ENCODE data around the gene IGLON5. TPM values are rescaled to one million over a fixed set of nuclear protein-coding genes. Genes with fewer than 3 reads are reported as not detected.

Gene IGLON5
- total RNA-seq, 2 donors from 2014 or later = not detected

DNA sequence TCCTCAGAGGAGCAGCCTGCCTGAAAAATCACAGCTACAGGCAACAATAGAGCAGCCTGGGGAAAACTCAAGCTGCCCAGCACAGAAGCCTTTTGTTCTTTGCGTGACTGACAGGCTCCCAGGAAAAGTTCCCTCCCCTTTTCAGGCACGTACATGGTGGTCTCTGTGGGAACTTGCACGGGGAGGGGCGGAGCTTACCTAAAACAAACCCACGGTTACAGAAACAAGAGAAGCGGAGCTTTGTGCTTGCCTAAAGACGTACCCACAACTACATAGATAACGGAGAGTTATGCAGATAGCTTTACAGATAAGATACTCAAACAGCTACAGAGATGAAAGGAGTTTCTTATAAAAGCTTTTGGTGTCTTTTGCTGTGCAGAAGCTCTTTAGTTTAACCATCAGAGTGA, 43.3 kb downstream of the IGLON5 start:
- Histone ChIP-seq H3K36me3 (replicated peaks in 1 of 2; ENCODE audit: insufficient read depth in 1 of 2, low read depth in 2 of 2) (peaks cover 0 to 2% of the 10 kb centered on the region in 2 donors), H3K4me1 (no peaks in the 10 kb centered on the region), H3K4me3 (no peak overlapping the region), H3K9me3 (no peaks in the 10 kb centered on the region), H3K27me3 (no peaks in the 10 kb centered on the region), H3K27ac (no peak overlapping the region)
- 44 to 45% methylated on average over 8 of the region's 8 CpGs for WGBS, 2 donors
- intact Hi-C loops (cut with DNase I) = no loop called here
- DNase-seq (no peak), ATAC-seq (no peak)
- TF ChIP-seq, protein P1, sequence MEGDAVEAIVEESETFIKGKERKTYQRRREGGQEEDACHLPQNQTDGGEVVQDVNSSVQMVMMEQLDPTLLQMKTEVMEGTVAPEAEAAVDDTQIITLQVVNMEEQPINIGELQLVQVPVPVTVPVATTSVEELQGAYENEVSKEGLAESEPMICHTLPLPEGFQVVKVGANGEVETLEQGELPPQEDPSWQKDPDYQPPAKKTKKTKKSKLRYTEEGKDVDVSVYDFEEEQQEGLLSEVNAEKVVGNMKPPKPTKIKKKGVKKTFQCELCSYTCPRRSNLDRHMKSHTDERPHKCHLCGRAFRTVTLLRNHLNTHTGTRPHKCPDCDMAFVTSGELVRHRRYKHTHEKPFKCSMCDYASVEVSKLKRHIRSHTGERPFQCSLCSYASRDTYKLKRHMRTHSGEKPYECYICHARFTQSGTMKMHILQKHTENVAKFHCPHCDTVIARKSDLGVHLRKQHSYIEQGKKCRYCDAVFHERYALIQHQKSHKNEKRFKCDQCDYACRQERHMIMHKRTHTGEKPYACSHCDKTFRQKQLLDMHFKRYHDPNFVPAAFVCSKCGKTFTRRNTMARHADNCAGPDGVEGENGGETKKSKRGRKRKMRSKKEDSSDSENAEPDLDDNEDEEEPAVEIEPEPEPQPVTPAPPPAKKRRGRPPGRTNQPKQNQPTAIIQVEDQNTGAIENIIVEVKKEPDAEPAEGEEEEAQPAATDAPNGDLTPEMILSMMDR (IDR thresholded peaks at IDR 0.05) = no peak
- TF ChIP-seq POLR2A (IDR thresholded peaks at IDR 0.05) = no peak

DNA sequence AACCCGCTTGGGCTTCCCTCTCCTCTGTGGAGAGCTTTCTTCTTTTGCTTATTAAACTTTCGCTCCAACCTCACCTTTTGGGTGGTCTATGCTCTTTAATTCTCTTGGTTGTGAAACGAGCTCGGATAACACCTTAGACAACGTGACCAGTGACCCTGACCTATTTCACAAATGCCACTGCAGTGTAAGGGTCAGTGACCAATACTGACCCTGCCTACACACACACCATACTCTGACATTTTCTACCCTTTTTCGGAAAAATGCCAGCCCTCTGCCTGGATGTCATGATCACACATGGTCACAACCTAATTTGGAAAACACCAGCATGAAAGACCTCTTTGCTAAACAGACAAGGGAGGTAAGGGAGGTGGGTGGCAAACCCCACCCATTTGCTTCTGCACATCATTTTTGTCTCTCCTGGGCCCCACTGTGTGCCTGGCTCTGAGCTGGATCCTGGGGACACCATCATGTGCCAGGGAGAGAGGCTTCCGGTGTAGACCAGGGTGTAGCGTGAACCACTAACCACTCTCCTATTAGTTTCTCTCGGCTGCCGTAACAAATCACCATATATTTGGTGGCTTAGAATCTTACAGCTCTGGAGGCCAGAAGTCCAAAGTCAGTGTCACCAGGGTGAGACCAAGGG, 44.8 kb downstream of the IGLON5 start:
- intact Hi-C loops (cut with DNase I) = no loop called here
- ATAC-seq (no peak), DNase-seq (no peak)
- WGBS, 2 donors = 91 to 94% methylated on average over 10 of the region's 10 CpGs
- Histone ChIP-seq H3K4me3 (no peak overlapping the region), H3K27ac (no peak overlapping the region), H3K4me1 (no peaks in the 10 kb centered on the region), H3K27me3 (no peaks in the 10 kb centered on the region), H3K36me3 (replicated peaks in 1 of 2; ENCODE audit: insufficient read depth in 1 of 2, low read depth in 2 of 2) (no peaks in the 10 kb centered on the region), H3K9me3 (no peaks in the 10 kb centered on the region)
- TF ChIP-seq, protein P1 (IDR thresholded peaks at IDR 0.05) = no peak
- TF ChIP-seq POLR2A (IDR thresholded peaks at IDR 0.05) = no peak

DNA sequence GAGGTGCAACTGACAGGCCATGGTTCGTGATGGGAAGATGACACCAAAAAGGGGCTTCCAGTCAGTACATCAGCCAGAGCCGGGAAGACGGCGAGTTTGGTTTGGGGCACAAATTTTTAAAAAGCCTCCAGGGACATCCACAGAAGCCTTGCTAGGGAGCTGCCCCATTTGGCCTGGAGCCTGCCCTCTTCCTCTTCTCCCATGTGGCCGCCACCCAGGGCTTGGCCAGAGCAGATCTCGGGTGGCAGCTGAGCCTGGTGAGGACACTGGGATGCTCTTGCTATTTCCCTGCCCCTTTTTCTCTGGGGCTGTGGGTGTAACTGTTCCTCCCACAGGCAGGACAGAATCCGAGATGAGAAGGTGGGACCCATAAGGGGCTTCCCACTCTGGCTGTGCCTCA, 46.5 kb downstream of the IGLON5 start:
- no peak overlapping the region for H3K27ac ChIP-seq
- DNase-seq (no peak), ATAC-seq (no peak)
- intact Hi-C loops (cut with DNase I) = no loop called here
- H3K4me1 ChIP-seq = peaks cover 9% of the 10 kb centered on the region
- no peak overlapping the region for H3K4me3 ChIP-seq
- H3K36me3 ChIP-seq (replicated peaks in 1 of 2; ENCODE audit: insufficient read depth in 1 of 2, low read depth in 2 of 2) = no peaks in the 10 kb centered on the region
- whole genome bisulfite sequencing, 2 donors = 93 to 98% methylated on average over 7 of the region's 7 CpGs
- H3K27me3 ChIP-seq = no peaks in the 10 kb centered on the region
- H3K9me3 ChIP-seq = no peaks in the 10 kb centered on the region
- TF ChIP-seq POLR2A (IDR thresholded peaks at IDR 0.05) = no peak
- TF ChIP-seq, protein P1 (IDR thresholded peaks at IDR 0.05) = no peak

DNA sequence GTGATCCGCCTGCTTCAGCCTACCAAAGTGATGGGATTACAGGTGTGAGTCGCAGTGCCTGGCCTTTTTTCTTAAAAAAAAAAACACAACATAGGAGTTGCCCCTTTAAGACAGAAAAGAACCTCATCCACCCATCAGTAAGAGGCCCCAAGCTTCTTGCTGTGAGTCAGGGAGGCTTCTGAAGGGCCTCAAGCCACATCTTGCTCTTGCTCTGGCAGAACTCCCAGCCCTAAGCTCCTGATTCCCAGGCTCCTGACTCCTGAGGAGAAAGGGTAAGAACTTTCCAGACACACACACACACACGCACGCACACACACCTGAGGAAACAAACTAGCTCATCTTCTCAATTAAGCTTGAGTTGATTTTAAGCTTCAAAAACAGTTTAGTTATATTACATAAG, 47.9 kb downstream of the IGLON5 start:
- intact Hi-C loops (cut with DNase I) = no loop called here
- Histone ChIP-seq H3K4me3 (no peak overlapping the region), H3K36me3 (replicated peaks in 1 of 2; ENCODE audit: insufficient read depth in 1 of 2, low read depth in 2 of 2) (no peaks in the 10 kb centered on the region), H3K27ac (no peak overlapping the region), H3K9me3 (no peaks in the 10 kb centered on the region), H3K27me3 (no peaks in the 10 kb centered on the region), H3K4me1 (peaks cover 20% of the 10 kb centered on the region)
- DNase-seq (no peak), ATAC-seq (no peak)
- WGBS, 2 donors = 94 to 99% methylated on average over 4 of the region's 4 CpGs
- TF ChIP-seq, protein P1 (IDR thresholded peaks at IDR 0.05) = no peak
- TF ChIP-seq POLR2A (IDR thresholded peaks at IDR 0.05) = no peak

DNA sequence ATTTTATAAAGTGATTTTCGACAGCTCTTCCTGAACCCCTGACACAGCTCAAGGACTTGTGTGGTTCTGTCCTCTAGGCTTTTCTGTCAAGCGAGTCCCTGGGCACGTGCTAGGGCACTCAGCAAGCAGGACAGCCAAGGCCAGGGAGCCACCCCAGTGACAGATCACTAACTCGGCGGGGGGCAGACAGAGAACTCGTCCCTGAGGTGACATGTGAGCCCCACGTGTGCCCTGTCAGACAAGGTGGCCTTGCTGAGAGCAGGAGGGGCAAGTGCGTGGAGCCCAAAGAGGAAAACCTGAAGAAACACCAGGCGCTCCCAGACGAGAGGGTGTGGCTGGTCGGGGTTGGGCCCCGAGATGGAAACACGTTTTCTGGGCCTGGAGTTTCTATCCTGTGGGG, 49.8 kb downstream of the IGLON5 start:
- Histone ChIP-seq H3K27me3 (no peaks in the 10 kb centered on the region), H3K27ac (no peak overlapping the region), H3K9me3 (no peaks in the 10 kb centered on the region), H3K4me1 (peaks cover 35% of the 10 kb centered on the region), H3K4me3 (no peak overlapping the region), H3K36me3 (replicated peaks in 1 of 2; ENCODE audit: insufficient read depth in 1 of 2, low read depth in 2 of 2) (no peaks in the 10 kb centered on the region)
- DNase-seq (no peak), ATAC-seq (no peak)
- no peak for TF ChIP-seq POLR2A (IDR thresholded peaks at IDR 0.05)
- TF ChIP-seq, protein P1 (IDR thresholded peaks at IDR 0.05) = no peak
- intact Hi-C loops (cut with DNase I) = no loop called here
- WGBS, 2 donors = 87 to 88% methylated on average over 13 of the region's 13 CpGs

All from body of pancreas (tissue), 4 donors.